ENCODE results near the gene LRRC2. TPM values are rescaled to one million over a fixed set of nuclear protein-coding genes. Genes with fewer than 3 reads are reported as not detected.

Gene LRRC2
- total RNA-seq, 3 donors from 2014 or later, result 1.8 to 2.8 (median 2.5) TPM

- intact Hi-C loops (cut with DNase I, micrococcal nuclease), result no loop called here
- peaks cover 4% of the 10 kb centered on the region for H3K4me1 ChIP-seq (ENCODE audit: low read depth)
- DNase-seq (peak in 2 of 3 donors; percentile 37 to 38), ATAC-seq (peak; percentile 49)
- H3K9me3 ChIP-seq, result no peaks in the 10 kb centered on the region
- peak overlapping the region; percentile 22 for H3K4me3 ChIP-seq
- H3K36me3 ChIP-seq (ENCODE audit: low read depth), result no peaks in the 10 kb centered on the region
- no peak for TF ChIP-seq CTCF (IDR thresholded peaks at IDR 0.05)
Observed at GRCh38 chr3:46565607-46566039, 479 bp downstream of the LRRC2 start.

GRCh38 chr3:46565077-46565476 is 1.0 kb downstream of the LRRC2 start:
- intact Hi-C loops (cut with DNase I, micrococcal nuclease), result no loop called here
- Histone ChIP-seq H3K36me3 (ENCODE audit: low read depth) (no peaks in the 10 kb centered on the region), H3K4me3 (no peak overlapping the region), H3K9me3 (no peaks in the 10 kb centered on the region), H3K4me1 (ENCODE audit: low read depth) (peaks cover 4% of the 10 kb centered on the region)
- DNase-seq, result no peak
- TF ChIP-seq CTCF (IDR thresholded peaks at IDR 0.05), result no peak
- ATAC-seq, result no peak

DNA sequence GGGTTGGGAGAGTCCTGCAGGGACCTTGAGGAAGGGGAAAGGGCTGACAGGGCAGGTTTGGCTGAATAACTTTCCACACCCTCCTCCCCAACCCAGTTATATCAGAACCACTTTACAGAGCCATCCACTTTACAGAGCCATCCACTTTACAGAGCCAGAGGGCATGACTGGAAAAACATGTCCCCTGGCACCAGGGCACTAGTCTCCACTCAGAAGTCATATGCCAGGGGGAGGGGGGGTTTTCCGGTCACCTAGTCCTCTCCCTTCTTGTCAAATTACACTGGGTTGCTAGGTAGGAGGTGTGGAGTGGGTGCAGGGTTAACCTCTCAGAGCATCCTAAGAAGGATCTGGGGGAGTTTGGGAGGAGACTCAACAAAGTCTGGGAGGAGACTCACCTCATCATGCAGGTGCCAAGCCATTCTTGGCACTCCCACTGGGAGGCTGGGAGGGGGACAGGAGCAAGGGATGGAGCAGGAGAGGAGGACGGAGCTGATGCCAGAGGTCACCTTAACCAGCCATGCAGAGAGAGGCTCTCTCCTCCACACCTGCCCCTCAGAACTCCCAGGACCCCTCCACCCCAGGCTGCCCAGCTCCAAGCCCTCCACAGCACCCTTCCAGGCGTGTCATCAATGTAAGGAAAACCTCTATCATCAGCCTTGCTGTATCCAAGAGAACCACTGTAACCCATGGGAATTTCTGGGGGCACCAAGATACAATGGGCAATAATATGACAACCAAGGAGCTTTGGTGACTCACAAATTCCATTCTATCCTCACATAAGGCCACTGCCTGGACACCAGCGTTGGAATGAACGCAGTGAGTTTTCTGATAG is 1.7 kb downstream of the LRRC2 start:
- Histone ChIP-seq H3K9me3 (no peaks in the 10 kb centered on the region), H3K36me3 (ENCODE audit: low read depth) (no peaks in the 10 kb centered on the region), H3K4me3 (no peak overlapping the region), H3K4me1 (ENCODE audit: low read depth) (peaks cover 4% of the 10 kb centered on the region)
- no peak for ATAC-seq
- DNase-seq, result no peak
- no peak for TF ChIP-seq CTCF (IDR thresholded peaks at IDR 0.05)
- intact Hi-C loops (cut with DNase I, micrococcal nuclease), result no loop called here

GRCh38 chr3:46561951-46562350 is 4.2 kb downstream of the LRRC2 start:
- DNase-seq, result no peak
- Histone ChIP-seq H3K36me3 (ENCODE audit: low read depth) (no peaks in the 10 kb centered on the region), H3K9me3 (no peaks in the 10 kb centered on the region), H3K4me1 (ENCODE audit: low read depth) (peaks cover 7% of the 10 kb centered on the region), H3K4me3 (no peak overlapping the region)
- ATAC-seq, result no peak
- no peak for TF ChIP-seq CTCF (IDR thresholded peaks at IDR 0.05)
- intact Hi-C loops (cut with DNase I, micrococcal nuclease), result no loop called here

- no peak overlapping the region for H3K4me3 ChIP-seq
- TF ChIP-seq CTCF (IDR thresholded peaks at IDR 0.05), result no peak
- H3K36me3 ChIP-seq (ENCODE audit: low read depth), result no peaks in the 10 kb centered on the region
- peaks cover 7% of the 10 kb centered on the region for H3K4me1 ChIP-seq (ENCODE audit: low read depth)
- intact Hi-C loops (cut with DNase I, micrococcal nuclease), result no loop called here
- DNase-seq, result no peak
- H3K9me3 ChIP-seq, result no peaks in the 10 kb centered on the region
- no peak for ATAC-seq
Observed at GRCh38 chr3:46561511-46561910, 4.6 kb downstream of the LRRC2 start.
